Anterior cingulate cortex (tissue), 58 donors: ENCODE data around the gene FZR1.
"Not testable (repeated sequence)": the region's sequence is repeated elsewhere in the genome, so short reads cannot be mapped to it uniquely, and the experiment has no call there.

Experiments used
- DNase-seq, 58 donors: peaks; one replicate each; lab custom pipeline; 2025; lab: John Stamatoyannopoulos, UW

Gene FZR1

DNA sequence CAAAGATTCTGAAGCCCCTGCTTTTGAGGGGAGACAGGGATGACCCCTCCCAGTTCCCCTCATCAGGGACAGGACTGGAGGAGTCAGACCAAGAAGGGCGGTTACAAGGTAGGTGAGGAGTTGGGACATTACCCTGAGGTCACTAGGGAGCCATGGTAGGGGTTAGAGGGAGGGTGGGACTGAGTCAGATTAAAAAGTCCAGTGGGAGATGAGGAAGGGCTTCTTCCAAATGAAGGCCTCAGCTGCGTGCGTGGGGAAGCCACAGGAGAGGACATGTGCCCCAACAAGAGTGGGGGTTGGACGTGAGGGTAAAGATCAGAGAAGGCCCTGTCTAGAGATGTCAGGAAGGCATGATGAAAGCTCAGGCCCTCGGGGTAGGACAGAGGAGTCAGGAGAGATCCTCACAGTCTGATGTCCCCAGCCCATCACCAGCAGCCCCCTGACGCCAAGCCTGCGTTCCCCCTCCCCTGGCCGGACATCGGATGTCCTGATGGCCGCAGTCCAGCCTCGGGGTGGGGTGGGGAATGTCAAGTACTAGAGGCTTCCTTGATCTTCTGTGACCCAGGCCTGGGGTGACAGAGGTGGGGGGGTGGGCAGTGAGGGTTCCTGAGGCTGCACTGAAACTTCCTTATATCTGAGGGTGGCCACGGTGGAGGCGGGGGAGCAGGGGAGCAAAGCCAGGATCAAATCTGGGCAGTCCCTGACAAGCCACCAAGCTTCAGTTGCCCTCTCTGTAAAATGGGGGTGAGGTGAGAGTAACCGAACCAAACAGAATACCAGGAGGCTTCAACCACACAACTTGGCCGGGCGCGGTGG is 57.8 kb downstream of the FZR1 start:
- DNase-seq: no peak

DNA sequence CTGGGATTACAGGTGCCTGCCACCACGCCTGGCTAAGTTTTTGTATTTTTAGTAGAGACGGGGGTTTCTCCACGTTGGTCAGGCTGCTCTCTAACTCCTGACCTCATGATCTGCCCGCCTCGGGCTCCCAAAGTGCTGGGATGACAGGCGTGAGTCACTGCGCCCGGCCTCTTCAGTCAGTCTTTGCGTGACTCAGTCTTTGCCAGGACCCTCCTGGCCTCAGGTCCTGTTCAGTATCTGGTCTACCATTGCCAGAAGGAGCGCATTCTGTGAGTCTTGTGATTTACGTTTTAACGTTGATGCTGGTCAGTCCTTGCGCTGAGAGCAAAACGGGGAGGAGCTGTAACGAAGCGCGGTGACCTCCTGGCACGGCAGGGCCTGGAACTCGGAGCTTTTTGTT is 59.0 kb downstream of the FZR1 start:
- no peak for DNase-seq

DNA sequence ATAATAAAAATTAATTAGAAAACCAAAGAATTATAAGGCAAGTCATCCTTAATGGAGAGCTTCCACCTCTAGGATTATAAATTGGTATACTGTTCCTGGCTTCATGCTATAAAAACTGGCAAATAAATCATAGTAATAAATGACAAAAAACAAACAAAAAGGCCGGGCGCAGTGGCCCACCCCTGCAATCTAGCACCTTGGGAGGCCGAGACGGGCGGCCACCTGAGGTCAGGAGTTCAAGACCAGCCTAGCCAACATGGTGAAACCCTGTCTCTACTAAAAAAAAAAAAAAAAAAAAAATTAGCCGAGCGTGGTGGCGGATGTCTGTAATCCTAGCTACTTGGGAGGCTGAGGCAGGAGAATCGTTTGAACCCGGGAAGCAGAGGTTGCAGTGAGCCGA is 63.9 kb downstream of the FZR1 start:
- DNase-seq: not testable (repeated sequence)

DNA sequence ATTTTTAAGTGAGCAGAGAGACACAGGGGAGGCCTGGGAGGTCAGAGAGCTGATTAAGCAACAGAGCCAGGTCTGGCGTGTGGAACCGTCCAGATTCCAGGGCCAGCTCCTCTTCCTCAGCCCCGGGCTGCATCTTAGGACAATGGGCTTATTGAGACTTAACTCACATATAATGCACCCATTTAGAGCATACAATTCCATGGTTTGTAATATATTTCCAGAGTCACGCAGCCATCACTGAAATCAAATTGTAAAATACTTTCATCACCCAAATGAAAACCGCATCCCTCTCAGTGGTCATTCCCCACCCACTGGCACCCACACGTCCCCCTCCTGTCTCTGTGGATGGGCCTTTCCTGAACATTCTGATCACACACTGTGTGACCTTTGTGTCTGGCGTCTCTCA is 64.5 kb downstream of the FZR1 start:
- DNase-seq: peak in 33 of 58 donors; percentile 12 to 82 (median 49)

DNA sequence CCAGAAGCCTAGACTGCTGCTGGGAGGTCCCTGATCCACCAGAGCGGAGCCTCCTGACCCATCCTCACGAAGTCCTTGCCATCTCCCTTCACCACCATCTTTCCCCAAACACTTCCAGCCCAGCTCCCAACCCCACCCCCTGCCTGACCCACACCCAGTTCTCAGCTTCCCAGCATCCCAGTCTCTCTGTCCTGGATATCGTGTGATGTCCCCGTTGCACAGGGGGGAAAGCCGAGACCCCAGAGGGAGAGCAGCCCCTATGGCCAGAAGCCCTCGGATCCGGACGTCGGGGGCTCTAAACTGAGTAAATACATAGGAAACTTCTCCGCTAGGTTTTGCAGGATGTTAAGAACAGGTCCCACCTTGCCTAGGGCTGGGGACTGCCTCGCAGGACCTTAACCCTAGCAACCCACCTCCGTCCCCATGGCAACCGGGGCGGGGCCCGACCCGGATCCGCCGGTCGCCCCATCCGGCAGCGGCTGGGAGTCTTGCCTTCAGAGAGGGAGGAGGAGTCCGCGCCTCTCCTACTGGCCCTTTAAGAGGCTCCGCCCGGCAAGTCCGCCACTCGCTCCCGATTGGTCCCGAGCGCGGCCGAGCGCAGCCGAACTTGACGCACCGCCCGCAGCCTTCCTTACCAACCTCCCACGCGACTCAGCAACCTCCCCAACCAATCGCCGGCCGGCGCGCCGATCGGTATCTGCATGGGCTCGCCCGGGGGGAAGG is 66.2 kb downstream of the FZR1 start:
- peak; percentile 86 to 100 (median 99) for DNase-seq

DNA sequence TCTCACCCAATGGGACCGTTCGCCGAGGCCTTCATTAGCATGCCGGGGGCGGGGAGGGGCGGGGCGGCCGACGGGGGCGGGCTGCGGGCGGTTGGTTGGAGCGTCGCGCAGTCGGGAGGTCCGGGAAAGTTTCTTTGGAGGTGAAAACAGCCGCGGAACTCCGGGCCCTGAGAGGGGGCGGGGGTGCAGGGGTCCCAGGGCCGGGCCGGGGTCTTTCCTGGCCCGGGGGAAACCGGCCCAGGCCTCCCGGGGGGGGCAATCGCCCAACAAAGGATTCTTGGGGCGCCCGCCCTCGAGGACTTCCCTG is 66.7 kb downstream of the FZR1 start, which contains the start of gene HMG20B:
Gene HMG20B (plus strand): TSS at position 90 of the 307 bp plus-strand sequence. CDS start 366 bp downstream, outside the sequence.
- DNase-seq: no peak

DNA sequence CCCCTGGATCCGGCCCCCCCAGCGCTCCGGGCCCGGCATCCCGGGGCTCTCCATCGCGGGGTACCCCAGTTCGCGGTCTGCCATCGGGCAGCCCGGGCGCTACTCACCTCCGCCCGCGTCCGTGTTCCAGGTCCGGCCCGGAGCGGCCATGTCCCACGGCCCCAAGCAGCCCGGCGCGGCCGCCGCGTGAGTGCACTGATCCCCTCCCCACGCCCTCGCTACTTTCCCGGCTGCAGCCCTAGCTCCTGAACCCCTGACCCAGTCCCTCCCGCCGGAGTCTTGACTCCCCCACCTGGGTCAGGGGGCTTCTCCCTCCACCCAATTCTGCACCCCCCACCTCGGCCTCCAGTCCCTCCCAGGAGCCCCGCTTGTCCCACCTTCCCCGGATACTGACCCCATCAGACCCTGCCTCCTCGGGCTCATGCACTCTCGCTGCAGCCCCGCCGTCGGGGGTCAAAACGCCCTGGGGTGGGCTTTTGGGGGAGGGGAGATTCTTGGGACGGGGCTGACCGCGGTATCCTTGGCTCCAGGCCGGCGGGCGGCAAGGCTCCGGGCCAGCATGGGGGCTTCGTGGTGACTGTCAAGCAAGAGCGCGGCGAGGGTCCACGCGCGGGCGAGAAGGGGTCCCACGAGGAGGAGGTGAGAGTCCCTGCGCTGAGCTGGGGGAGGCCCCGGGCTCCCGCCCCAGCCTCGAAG is 67.2 kb downstream of the FZR1 start:
- no peak for DNase-seq

DNA sequence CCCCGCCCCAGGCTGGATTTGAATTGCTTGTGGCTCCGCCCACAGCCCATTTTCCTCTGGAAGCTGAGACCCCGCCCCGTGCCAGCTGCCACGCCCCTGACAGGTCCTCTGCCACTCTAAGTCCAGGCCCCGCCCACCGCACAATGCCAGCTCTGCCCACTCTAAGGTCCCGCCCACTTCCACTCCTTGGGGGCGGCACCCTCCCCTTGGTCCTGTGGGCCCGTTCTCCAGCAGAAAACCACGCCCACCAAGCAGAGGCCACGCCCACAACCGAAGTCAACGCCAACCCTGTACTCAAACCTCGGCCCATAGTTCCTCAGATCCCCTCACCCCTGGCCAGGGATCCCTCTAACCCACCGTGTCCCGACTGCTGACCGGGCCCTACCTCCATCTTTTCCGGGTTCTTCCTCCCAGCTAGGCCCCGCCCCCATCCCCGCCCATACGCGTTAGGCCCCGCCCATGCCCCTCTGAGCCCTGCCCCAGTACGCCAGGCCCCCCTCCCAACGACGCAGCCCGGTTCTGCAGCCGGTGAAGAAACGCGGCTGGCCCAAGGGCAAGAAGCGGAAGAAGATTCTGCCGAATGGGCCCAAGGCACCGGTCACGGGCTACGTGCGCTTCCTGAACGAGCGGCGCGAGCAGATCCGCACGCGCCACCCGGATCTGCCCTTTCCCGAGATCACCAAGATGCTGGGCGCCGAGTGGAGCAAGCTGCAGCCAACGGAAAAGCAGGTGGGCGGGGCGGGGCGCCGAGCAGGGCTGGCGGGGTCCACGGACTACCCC is 67.9 kb downstream of the FZR1 start:
- peak in 49 of 58 donors; percentile 7 to 89 (median 56) for DNase-seq

DNA sequence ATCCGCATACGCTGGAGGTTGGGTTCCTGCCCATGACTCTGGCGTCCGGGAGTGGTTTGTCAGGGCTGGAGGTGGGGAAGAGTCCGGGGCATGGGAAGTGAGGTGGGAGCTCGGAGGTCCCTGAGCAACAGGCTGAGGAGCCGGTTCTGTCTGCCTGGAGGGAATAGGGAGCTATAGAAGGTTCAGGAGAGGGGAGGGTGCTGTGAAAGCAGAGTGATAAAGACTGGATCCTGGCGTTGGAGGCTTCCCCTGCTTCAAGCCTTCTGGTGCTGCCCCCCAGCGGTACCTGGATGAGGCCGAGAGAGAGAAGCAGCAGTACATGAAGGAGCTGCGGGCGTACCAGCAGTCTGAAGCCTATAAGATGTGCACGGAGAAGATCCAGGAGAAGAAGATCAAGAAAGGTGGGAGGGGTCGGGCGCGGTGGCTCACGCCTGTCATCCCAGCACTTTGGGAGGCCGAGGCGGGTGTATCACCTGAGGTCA is 69.2 kb downstream of the FZR1 start:
- DNase-seq: peak in 16 of 58 donors; percentile 7 to 38 (median 24)

DNA sequence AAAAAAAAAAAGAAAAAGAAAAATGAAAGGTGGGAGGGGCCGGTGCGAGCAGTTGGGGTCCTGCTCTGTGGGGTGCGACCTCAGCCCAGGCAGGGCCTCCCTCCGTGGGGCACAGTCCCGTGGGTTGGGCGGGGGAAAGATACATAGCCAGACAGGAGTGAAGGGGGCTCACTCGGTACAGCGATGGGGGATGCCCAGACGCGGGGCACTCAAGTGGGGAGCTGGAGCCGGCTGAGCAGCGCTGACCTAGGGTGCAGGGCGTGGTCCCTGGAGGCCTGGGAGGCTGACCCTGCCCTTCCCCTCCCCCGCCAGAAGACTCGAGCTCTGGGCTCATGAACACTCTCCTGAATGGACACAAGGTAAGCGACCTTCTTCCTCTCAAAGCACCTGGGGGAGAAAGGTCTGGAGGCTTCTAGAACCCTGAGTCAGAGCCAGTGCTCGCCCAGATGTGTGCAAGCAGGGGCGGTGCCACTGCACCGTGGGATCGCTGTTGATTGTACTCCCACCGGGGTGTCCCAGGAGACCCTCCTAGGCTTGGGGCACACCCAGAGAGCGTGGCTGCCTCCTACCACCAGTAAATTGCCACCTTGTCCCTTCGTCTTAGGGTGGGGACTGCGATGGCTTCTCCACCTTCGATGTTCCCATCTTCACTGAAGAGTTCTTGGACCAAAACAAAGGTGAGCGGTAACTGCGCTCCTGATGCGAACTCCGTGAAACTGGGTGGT is 70.0 kb downstream of the FZR1 start:
- no peak for DNase-seq

DNA sequence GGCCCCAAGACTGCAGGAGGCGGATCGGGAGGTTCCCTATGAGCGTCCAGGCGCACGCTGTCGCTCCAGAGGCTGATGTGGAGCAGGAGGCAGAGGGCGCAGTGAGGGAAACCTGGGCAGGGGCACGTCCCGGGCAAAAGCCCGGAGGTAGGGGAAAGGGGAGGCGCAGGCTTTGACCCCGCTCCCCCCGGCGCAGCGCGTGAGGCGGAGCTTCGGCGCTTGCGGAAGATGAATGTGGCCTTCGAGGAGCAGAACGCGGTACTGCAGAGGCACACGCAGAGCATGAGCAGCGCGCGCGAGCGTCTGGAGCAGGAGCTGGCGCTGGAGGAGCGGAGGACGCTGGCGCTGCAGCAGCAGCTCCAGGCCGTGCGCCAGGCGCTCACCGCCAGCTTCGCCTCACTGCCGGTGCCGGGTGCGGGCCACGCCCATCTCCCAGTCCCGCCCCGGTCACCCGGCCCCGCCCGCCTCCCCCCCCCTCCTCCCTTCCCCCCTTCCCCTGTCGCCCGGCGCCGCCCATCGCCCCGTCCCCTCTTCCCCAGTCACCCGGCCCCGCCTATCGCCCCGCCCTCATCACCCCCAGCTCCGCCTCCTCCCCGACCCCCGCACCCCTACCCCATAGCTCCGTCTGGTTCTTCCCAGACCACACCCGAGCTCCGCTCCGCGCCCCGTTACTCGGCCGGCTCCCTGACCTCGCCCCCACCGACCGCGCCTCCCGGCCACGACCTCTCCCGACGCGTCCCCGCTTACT is 70.8 kb downstream of the FZR1 start:
- peak in 50 of 58 donors; percentile 6 to 84 (median 44) for DNase-seq

DNA sequence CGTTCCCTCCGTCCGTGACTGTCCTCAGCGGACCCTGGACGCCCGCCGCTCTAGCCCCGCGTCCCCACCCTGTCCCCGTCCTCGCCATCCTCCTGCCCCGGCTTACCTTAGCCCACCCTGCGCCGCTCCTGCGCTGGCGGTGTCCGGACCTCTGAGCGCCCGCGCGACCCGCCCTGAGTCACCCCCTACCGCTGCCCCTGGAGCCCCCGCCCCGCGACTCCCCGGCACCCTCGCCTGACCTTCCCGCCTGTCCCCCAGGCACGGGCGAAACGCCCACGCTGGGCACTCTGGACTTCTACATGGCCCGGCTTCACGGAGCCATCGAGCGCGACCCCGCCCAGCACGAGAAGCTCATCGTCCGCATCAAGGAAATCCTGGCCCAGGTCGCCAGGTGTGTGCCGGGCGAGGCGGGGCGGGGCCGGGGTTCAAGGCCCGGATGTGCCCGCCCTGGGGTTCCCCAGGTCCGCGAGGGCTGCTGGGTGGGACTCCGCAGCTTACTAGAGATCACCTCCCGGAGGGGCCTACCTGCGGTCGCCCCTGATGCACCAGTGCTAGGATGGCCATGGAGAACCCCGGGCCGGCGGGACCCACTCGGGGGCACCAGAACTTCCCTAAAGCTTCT is 71.7 kb downstream of the FZR1 start:
- no peak for DNase-seq

DNA sequence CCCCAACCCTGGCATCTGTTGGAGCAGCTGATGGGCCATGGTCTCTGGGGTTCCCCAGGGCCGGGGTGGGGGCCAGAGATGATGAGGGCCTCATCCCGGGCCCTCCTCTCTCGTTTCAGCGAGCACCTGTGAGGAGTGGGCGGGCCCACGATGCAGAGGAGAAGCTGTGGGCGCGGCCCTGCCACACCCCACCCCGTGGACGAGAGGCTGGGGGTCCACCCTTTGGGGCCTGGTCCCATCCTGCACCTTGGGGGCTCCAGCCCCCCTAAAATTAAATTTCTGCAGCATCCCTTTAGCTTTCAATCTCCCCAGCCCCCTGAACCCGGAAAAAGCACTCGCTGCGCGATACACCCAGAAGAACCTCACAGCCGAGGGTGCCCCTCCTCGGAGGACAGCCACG is 72.3 kb downstream of the FZR1 start:
- no peak for DNase-seq

DNA sequence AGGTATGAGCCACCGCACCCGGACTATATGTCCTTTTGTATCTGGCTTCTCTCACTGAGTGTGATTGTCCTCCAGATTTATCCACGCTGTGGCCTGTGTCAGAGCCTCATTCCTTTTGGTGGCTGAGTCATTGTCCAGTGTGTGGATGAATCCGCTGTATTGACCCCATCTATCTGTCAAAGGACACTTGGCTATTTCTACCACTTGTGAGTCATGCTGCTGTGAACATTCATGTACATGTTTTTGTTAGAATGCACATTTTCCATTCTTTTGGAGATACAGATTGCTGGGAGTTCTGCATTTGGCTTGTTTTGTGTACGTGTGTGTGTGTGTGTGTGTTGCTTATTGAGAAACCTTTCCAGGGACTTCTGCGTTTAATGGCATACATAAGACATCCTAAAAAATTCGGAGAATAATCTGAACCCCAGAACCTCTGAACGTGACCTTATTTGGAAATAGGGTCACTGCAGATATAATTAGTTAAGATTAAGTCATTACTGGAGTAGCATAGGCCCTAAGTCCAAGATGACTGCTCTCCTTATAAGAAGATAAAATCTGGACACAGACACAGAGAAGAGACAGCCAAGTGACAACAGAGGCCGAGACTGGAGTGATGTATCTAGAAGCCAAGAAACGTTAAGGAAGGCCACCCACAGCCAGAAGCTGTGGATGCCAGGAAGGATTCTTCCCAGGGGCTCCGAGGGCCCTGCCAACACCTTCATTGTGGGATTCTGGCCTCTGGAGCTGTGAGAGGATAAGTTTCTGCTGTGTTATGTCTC is 74.2 kb downstream of the FZR1 start:
- DNase-seq: peak in 6 of 58 donors; percentile 14 to 47 (median 25)

DNA sequence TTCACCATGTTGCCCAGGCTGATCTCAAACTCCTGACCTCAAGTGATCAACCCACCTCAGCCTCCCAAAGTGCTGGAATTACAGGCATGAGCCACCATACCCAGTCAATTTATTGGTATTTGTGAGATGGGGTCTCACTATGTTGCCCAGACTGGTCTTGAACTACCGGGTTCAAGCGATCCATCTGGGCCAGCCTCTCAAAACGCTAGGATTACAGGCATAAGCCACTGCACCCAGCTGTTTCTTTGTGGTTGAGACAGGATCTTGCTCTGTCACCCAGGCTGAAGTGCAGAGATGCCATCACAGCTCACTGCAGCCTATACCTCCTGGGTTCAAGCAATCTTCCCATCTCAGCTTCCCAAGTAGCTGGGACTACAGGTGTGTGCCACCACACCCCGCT is 75.7 kb downstream of the FZR1 start:
- not testable (repeated sequence) for DNase-seq

DNA sequence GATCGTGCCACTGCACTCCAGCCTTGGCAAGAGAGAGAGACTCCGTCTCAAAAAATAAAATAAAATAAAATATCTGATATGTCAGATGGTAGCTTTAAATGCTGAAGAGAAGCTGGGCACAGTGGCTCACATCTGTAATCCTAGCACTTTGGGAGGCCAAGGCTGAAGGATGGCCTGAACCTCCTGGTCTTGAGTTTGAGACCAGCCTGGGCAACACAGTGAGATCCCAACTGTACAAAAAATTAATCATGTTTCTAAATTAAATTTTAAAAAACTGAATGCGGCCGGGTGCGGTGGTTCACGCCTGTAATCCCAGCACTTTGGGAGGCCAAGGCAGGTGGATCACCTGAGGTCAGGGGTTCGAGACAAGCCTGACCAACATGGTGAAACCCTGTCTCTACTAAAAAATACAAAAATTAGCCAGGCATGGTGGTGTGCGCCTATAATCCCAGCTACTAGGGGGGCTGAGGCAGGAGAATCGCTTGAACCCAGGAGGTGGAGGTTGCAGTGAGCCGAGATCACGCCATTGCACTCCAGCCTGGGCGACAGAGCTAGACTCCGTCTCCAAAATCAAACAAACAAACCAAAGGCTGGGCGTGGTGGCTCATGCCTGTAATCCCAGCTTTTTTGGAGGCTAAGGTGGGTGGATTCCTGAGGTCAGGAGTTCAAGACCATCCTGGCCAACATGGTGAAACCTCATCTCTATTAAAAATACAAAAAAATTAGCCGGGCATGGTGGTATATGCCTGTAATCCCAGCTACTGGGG is 78.1 kb downstream of the FZR1 start:
- DNase-seq: not testable (repeated sequence)
